OCI-LY1 (cell line): Measurements from ENCODE around the gene IQGAP3.

Experiments
- H2AFZ ChIP-seq: fragments of 200-600 bp; sonication (generic), shearing (Covaris generic); 2 replicates; pipeline ENCODE4 v1.6.0; 2014; ENCODE audit warnings: antibody characterized with exemption, mild to moderate bottlenecking, low read length
- H3F3A ChIP-seq: fragments of 200-600 bp; sonication (generic), shearing (Covaris generic); 2 replicates; pipeline ENCODE4 v1.6.0; 2014; ENCODE audit warnings: mild to moderate bottlenecking, antibody characterized with exemption, low read length, moderate library complexity; ENCODE audit not compliant: insufficient read depth
- H3K27ac ChIP-seq: fragments of 200-600 bp; sonication (generic); 2 replicates; pipeline ENCODE4 v1.5.1; 2014; ENCODE audit warnings: low read length, mixed run types, mild to moderate bottlenecking, low read depth; ENCODE audit not compliant: poor library complexity, severe bottlenecking
- H3K27me3 ChIP-seq: fragments of 200-600 bp; sonication (generic); 2 replicates; pipeline ENCODE4 v1.6.0; 2014; ENCODE audit warnings: antibody characterized with exemption, mild to moderate bottlenecking, low read length, moderate library complexity; ENCODE audit not compliant: insufficient read depth
- H3K36me3 ChIP-seq: fragments of 200-600 bp; sonication (generic); 2 replicates; pipeline ENCODE4 v1.6.1; 2014; ENCODE audit warnings: mild to moderate bottlenecking, antibody characterized with exemption, low read length, moderate library complexity, mixed read lengths; ENCODE audit not compliant: insufficient read depth
- H3K4me1 ChIP-seq: fragments of 200-600 bp; sonication (generic); 2 replicates; pipeline ENCODE4 v1.5.1; 2014; ENCODE audit warnings: mild to moderate bottlenecking, low read length, moderate library complexity; ENCODE audit not compliant: insufficient read depth, severe bottlenecking
- H3K4me2 ChIP-seq: fragments of 200-600 bp; sonication (generic), shearing (Covaris generic); 2 replicates; pipeline ENCODE4 v1.6.1; 2014; ENCODE audit warnings: low read length
- H3K4me3 ChIP-seq: fragments of 200-600 bp; sonication (generic); 2 replicates; pipeline ENCODE4 v1.5.1; 2014; ENCODE audit warnings: low read length, low read depth, mild to moderate bottlenecking, mixed read lengths; ENCODE audit not compliant: poor library complexity, severe bottlenecking
- H3K79me2 ChIP-seq: fragments of 200-600 bp; shearing (Covaris generic); 2 replicates; pipeline ENCODE4 v1.6.1; 2016; ENCODE audit warnings: mixed run types, low read length, mixed read lengths; ENCODE audit not compliant: insufficient read depth
- H3K9ac ChIP-seq: fragments of 200-600 bp; sonication (generic), shearing (Covaris generic); 2 replicates; pipeline ENCODE4 v1.6.1; 2014; ENCODE audit warnings: mild to moderate bottlenecking, low read length, mixed read lengths
- H3K9me2 ChIP-seq: fragments of 200-600 bp; sonication (generic), shearing (Covaris generic); 2 replicates; pipeline ENCODE4 v1.6.1; 2014; ENCODE audit warnings: low read depth, mild to moderate bottlenecking, low read length, mixed read lengths
- H3K9me3 ChIP-seq: fragments of 200-600 bp; shearing (Covaris generic); 2 replicates; pipeline ENCODE4 v1.6.1; 2014; ENCODE audit warnings: low read length, mixed read lengths
- H4K20me1 ChIP-seq: fragments of 200-600 bp; sonication (generic), shearing (Covaris generic); 2 replicates; pipeline ENCODE4 v1.6.0; 2016; ENCODE audit warnings: mild to moderate bottlenecking, low read length; ENCODE audit not compliant: insufficient read depth
- CTCF ChIP-seq: fragments of 200-600 bp; sonication (generic), shearing (Covaris generic); IDR thresholded peaks from 2 replicates; pipeline ENCODE4 v1.5.1; 2017; ENCODE audit warnings: mild to moderate bottlenecking, antibody characterized with exemption, low read length, moderate library complexity, mixed read lengths
- EZH2 ChIP-seq: fragments of 200-600 bp; sonication (generic), shearing (Covaris generic); IDR thresholded peaks from 2 replicates; pipeline ENCODE4 v1.8.0; 2017; ENCODE audit warnings: borderline replicate concordance, mixed run types, mild to moderate bottlenecking, antibody characterized with exemption, low read length, moderate library complexity, mixed read lengths

Gene IQGAP3

GRCh38 chr1:156591432-156592157, 19.2 kb upstream of the IQGAP3 start, which contains the start of gene NAXE:
Gene NAXE (plus strand): TSS chr1:156591776. CDS start chr1:156591805, 29 bp downstream.
- no peaks in the 10 kb centered on the region for H3K27me3 ChIP-seq
- TF ChIP-seq EZH2 (no peak), CTCF (no peak)
- H3K4me3 ChIP-seq, result peak within 1 kb of the TSS; percentile 82
- H3K4me2 ChIP-seq, result peak within 1 kb of the TSS; percentile 94
- peak within 1 kb of the TSS; percentile 67 for H3K27ac ChIP-seq
- no peaks in the 10 kb centered on the region for H3K79me2 ChIP-seq
- peaks cover 33% of the 10 kb centered on the region for H3K36me3 ChIP-seq
- H3K4me1 ChIP-seq, result peaks cover 24% of the 10 kb centered on the region
- H3K9me3 ChIP-seq, result no peaks in the 10 kb centered on the region
- peak within 1 kb of the TSS; percentile 50; the same call in 1 of the 2 replicates for H2AFZ ChIP-seq
- H4K20me1 ChIP-seq, result no peaks in the 10 kb centered on the region
- peak within 1 kb of the TSS; percentile 92 for H3K9ac ChIP-seq
- no peaks in the 10 kb centered on the region for H3K9me2 ChIP-seq
- H3F3A ChIP-seq, result 0 out of 2 replicates have a peak, but pooled peaks cover 4% of the 10 kb centered on the region

GRCh38 chr1:156591181-156591431, 18.7 kb upstream of the IQGAP3 start:
- peak overlapping the region; percentile 52 for H3K27ac ChIP-seq
- H4K20me1 ChIP-seq, result no peaks in the 10 kb centered on the region

GRCh38 chr1:156590326-156591180, 18.2 kb upstream of the IQGAP3 start:
- Histone ChIP-seq H3K4me3 (peak overlapping the region; percentile 82), H3K9ac (peak overlapping the region; percentile 92), H4K20me1 (no peaks in the 10 kb centered on the region), H3K27ac (peak overlapping the region; percentile 52), H3F3A (0 out of 2 replicates have a peak, but pooled peaks cover 4% of the 10 kb centered on the region), H3K27me3 (no peaks in the 10 kb centered on the region), H3K9me2 (no peaks in the 10 kb centered on the region), H3K4me1 (peaks cover 24% of the 10 kb centered on the region), H2AFZ (peak overlapping the region; percentile 50; the same call in 1 of the 2 replicates), H3K9me3 (no peaks in the 10 kb centered on the region), H3K79me2 (no peaks in the 10 kb centered on the region), H3K4me2 (peak overlapping the region; percentile 94), H3K36me3 (peaks cover 23% of the 10 kb centered on the region; the same call in 1 of the 2 replicates)
- TF ChIP-seq EZH2, result no peak
- TF ChIP-seq CTCF, result no peak

More at GRCh38 chr1:156591181-156591431, 18.7 kb upstream of the IQGAP3 start:
- H2AFZ ChIP-seq, result peak overlapping the region; percentile 50; the same call in 1 of the 2 replicates
- no peaks in the 10 kb centered on the region for H3K9me2 ChIP-seq
- H3K36me3 ChIP-seq, result peaks cover 28% of the 10 kb centered on the region
- H3F3A ChIP-seq, result 0 out of 2 replicates have a peak, but pooled peaks cover 4% of the 10 kb centered on the region
- H3K27me3 ChIP-seq, result no peaks in the 10 kb centered on the region
- no peaks in the 10 kb centered on the region for H3K79me2 ChIP-seq
- no peak for TF ChIP-seq EZH2
- no peak for TF ChIP-seq CTCF
- peak overlapping the region; percentile 94 for H3K4me2 ChIP-seq
- H3K9ac ChIP-seq, result peak overlapping the region; percentile 92
- peak overlapping the region; percentile 82 for H3K4me3 ChIP-seq
- no peaks in the 10 kb centered on the region for H3K9me3 ChIP-seq
- peaks cover 24% of the 10 kb centered on the region for H3K4me1 ChIP-seq
